ENCODE measurements around the gene G6PC2. TPM values are rescaled to one million over a fixed set of nuclear protein-coding genes. Genes with fewer than 3 reads are reported as not detected.

Gene G6PC2
- total RNA-seq, 1 experiment from 2014 or later: not detected

DNA sequence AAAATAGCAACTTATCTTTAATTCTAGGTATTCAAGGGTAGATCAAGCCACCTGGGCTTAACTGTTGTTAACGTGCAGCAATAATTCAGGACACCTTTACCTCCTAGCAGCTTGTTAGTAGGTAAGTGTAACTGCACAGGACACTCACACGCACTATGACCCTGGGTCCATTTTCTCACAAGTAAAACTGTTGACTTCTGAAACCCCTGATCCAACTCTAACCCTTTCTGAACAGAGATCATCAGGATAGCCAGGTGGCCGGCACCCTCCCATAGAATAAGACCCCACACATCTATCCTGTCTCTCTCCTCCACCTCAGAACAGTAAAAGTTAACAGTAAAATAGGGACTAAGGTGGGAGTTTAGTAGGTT, 11.5 kb upstream of the G6PC2 start:
- POLR2A ChIA-PET (ENCODE audit: unreplicated experiment): no interaction called here
- peaks cover 3% of the 10 kb centered on the region; the same call in 1 of the 2 replicates for H4K20me1 ChIP-seq (ENCODE audit: low read length)
- H3K27ac ChIP-seq (ENCODE audit: low read length): no peak overlapping the region
- CTCF ChIA-PET: no interaction called here
- H3K9me3 ChIP-seq (ENCODE audit: low read length): no peaks in the 10 kb centered on the region
- H3K9me2 ChIP-seq (replicated peaks; ENCODE audit: low read length): no peaks in the 10 kb centered on the region
- no peak for DNase-seq
- H3K4me1 ChIP-seq (ENCODE audit: insufficient read depth, low read length): peaks cover 19% of the 10 kb centered on the region
- H3K79me2 ChIP-seq (ENCODE audit: low read length): peaks cover 16% of the 10 kb centered on the region
- H3K36me3 ChIP-seq (ENCODE audit: low read depth, low read length): peaks cover 9% of the 10 kb centered on the region; the same call in 1 of the 2 replicates
- peak overlapping the region; percentile 91 for H3K4me2 ChIP-seq (ENCODE audit: low read length)
- no peaks in the 10 kb centered on the region for H3F3A ChIP-seq (ENCODE audit: low read length, unreplicated experiment)
- peak; percentile 8 for ATAC-seq
- peak overlapping the region; percentile 80 for H3K9ac ChIP-seq (ENCODE audit: low read length)
- H3K4me3 ChIP-seq (ENCODE audit: low read length): peak overlapping the region; percentile 94
- H2AFZ ChIP-seq (ENCODE audit: low read length): peak overlapping the region; percentile 96
- intact Hi-C loops (cut with micrococcal nuclease): no loop called here
- no TSS peak for BruUV-seq (replicated peaks)
- H3K27me3 ChIP-seq (ENCODE audit: low read length): no peaks in the 10 kb centered on the region
- no peak for TF ChIP-seq EZH2 (IDR thresholded peaks at IDR 0.05; ENCODE audit: low read length, unreplicated experiment)

DNA sequence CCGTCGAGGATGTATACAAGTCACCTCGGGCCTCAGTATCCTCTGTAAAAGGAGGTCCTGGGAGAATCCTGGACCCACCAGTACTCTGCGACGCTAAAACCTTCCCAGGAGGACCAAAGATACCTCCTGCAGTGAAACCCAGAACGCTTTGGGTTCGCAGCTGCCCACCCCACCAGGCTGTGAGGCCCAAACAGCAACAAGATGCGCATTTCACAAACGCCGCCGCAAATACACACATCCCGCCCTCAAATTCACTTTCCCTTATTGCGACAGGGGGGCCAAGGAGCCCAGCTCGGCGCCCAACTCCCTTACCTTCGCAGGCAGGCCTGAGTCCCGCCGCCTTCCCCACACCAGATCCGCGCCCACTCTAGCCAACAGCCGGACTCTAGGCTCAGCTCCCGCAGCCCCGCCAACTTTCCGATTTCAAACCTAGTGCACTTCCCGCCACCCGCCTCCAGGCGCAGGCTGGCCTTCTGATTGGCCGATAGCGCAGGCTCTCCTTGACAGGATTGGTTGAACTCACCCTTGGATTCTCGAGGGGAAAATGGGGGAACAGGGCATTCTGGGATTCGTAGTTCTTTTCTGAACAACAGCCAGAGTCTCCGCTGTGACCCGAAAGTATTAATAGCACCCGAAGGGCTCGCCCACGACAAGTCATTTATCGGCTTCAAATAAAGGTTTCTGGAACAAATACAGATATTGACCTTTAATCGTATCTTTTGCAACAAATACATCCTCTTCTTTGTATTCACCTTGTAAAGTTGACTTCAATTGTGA, 10.9 kb upstream of the G6PC2 start, which contains the start of gene SPC25:
TSS of gene SPC25 (minus strand) at position 425 of the 777 bp plus-strand sequence. CDS start 911 bp downstream, outside the sequence.
- DNase-seq: peak; percentile 95
- Histone ChIP-seq H3K4me2 (ENCODE audit: low read length) (peak within 1 kb of the TSS; percentile 91), H4K20me1 (ENCODE audit: low read length) (no peaks in the 10 kb centered on the region), H3K79me2 (ENCODE audit: low read length) (peaks cover 12% of the 10 kb centered on the region), H3K27ac (ENCODE audit: low read length) (no peak within 1 kb of the TSS), H3K36me3 (ENCODE audit: low read depth, low read length) (peaks cover 6% of the 10 kb centered on the region; the same call in 1 of the 2 replicates), H3K9me2 (replicated peaks; ENCODE audit: low read length) (no peaks in the 10 kb centered on the region), H2AFZ (ENCODE audit: low read length) (peak within 1 kb of the TSS; percentile 96), H3K9ac (ENCODE audit: low read length) (peak within 1 kb of the TSS; percentile 80), H3K27me3 (ENCODE audit: low read length) (0 out of 2 replicates have a peak, but pooled peaks cover 5% of the 10 kb centered on the region), H3K4me3 (ENCODE audit: low read length) (peak within 1 kb of the TSS; percentile 94), H3F3A (ENCODE audit: low read length, unreplicated experiment) (no peaks in the 10 kb centered on the region), H3K4me1 (ENCODE audit: insufficient read depth, low read length) (peaks cover 14% of the 10 kb centered on the region), H3K9me3 (ENCODE audit: low read length) (no peaks in the 10 kb centered on the region)
- BruUV-seq (replicated peaks): no TSS peak
- CTCF ChIA-PET: no interaction called here
- POLR2A ChIA-PET (ENCODE audit: unreplicated experiment): no interaction called here
- TF ChIP-seq EZH2phosphoT487 (IDR thresholded peaks at IDR 0.05; ENCODE audit: borderline replicate concordance, low read length): no peak
- no peak for TF ChIP-seq EZH2 (IDR thresholded peaks at IDR 0.05; ENCODE audit: low read length, unreplicated experiment)
- TF ChIP-seq, protein P1, sequence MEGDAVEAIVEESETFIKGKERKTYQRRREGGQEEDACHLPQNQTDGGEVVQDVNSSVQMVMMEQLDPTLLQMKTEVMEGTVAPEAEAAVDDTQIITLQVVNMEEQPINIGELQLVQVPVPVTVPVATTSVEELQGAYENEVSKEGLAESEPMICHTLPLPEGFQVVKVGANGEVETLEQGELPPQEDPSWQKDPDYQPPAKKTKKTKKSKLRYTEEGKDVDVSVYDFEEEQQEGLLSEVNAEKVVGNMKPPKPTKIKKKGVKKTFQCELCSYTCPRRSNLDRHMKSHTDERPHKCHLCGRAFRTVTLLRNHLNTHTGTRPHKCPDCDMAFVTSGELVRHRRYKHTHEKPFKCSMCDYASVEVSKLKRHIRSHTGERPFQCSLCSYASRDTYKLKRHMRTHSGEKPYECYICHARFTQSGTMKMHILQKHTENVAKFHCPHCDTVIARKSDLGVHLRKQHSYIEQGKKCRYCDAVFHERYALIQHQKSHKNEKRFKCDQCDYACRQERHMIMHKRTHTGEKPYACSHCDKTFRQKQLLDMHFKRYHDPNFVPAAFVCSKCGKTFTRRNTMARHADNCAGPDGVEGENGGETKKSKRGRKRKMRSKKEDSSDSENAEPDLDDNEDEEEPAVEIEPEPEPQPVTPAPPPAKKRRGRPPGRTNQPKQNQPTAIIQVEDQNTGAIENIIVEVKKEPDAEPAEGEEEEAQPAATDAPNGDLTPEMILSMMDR (conservative IDR thresholded peaks at IDR 0.05; ENCODE audit: low read depth, low read length): no peak
- intact Hi-C loops (cut with micrococcal nuclease): no loop called here
- ATAC-seq: peak; percentile 99

DNA sequence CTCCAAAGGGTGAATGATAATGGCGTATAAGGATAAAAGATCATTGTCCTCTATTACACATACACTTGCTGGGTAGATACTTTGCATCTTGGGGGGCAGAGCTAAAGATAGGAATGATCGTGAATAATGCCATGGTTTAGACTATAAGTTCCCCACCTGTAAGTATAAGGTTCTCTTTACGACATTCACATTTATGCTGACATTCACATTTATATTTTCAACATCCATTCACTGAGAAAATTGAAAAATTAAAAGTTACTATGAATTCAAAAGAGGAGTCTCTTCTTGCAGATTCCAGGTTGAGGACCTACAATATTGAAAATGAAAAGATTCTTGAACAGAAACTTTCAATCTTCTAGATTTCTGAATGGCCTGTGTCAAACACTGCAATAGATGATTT, 8.8 kb upstream of the G6PC2 start:
- TF ChIP-seq EZH2phosphoT487 (IDR thresholded peaks at IDR 0.05; ENCODE audit: borderline replicate concordance, low read length): no peak
- TF ChIP-seq EZH2 (IDR thresholded peaks at IDR 0.05; ENCODE audit: low read length, unreplicated experiment): no peak
- TF ChIP-seq, protein P1 (conservative IDR thresholded peaks at IDR 0.05; ENCODE audit: low read depth, low read length): no peak
- ChIA-PET POLR2A (ENCODE audit: unreplicated experiment) (no interaction called here), CTCF (no interaction called here)
- no peaks in the 10 kb centered on the region for H3K9me2 ChIP-seq (replicated peaks; ENCODE audit: low read length)
- no peak for DNase-seq
- no peaks in the 10 kb centered on the region for H3F3A ChIP-seq (ENCODE audit: low read length, unreplicated experiment)
- ATAC-seq: no peak
- no peak overlapping the region for H3K9ac ChIP-seq (ENCODE audit: low read length)
- peaks cover 3% of the 10 kb centered on the region; the same call in 1 of the 2 replicates for H3K36me3 ChIP-seq (ENCODE audit: low read depth, low read length)
- no peak overlapping the region for H3K4me3 ChIP-seq (ENCODE audit: low read length)
- peaks cover 12% of the 10 kb centered on the region for H3K79me2 ChIP-seq (ENCODE audit: low read length)
- peaks cover 8% of the 10 kb centered on the region for H3K4me1 ChIP-seq (ENCODE audit: insufficient read depth, low read length)
- H3K9me3 ChIP-seq (ENCODE audit: low read length): no peaks in the 10 kb centered on the region
- no TSS peak for BruUV-seq (replicated peaks)
- no peak overlapping the region for H3K4me2 ChIP-seq (ENCODE audit: low read length)
- no peaks in the 10 kb centered on the region for H4K20me1 ChIP-seq (ENCODE audit: low read length)
- no peak overlapping the region for H2AFZ ChIP-seq (ENCODE audit: low read length)
- H3K27ac ChIP-seq (ENCODE audit: low read length): no peak overlapping the region
- 0 out of 2 replicates have a peak, but pooled peaks cover 6% of the 10 kb centered on the region for H3K27me3 ChIP-seq (ENCODE audit: low read length)
- intact Hi-C loops (cut with micrococcal nuclease): no loop called here

Data from PC-3 (cell line).